ENCODE measurements around the gene GOLM1.

DNA sequence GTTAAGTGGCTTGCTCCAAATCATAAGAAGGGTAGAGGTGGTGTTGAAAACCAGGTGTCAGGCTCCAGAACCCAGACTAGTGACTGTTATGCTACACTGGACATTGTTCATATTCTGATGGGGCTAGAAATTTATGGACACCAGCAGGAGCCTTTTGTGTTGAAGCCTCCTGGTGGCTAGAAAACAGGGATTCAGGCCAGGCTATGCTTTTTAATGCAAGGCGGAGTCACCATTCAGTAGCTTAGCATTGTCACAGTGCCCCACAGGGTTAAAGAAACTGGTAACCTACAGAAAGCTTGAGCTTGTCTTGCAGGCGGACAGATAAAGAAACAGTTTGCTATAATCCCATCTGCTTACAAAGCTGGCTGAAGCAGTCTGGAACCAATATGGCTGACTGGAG is 23.0 kb upstream of the GOLM1 start:
- TF ChIP-seq, protein P1, sequence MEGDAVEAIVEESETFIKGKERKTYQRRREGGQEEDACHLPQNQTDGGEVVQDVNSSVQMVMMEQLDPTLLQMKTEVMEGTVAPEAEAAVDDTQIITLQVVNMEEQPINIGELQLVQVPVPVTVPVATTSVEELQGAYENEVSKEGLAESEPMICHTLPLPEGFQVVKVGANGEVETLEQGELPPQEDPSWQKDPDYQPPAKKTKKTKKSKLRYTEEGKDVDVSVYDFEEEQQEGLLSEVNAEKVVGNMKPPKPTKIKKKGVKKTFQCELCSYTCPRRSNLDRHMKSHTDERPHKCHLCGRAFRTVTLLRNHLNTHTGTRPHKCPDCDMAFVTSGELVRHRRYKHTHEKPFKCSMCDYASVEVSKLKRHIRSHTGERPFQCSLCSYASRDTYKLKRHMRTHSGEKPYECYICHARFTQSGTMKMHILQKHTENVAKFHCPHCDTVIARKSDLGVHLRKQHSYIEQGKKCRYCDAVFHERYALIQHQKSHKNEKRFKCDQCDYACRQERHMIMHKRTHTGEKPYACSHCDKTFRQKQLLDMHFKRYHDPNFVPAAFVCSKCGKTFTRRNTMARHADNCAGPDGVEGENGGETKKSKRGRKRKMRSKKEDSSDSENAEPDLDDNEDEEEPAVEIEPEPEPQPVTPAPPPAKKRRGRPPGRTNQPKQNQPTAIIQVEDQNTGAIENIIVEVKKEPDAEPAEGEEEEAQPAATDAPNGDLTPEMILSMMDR (IDR thresholded peaks at IDR 0.05): no peak
- no peak for TF ChIP-seq POLR2A (IDR thresholded peaks at IDR 0.05)

All from heart left ventricle (tissue), 13 donors.